ENCODE data around the gene SACS. TPM values are rescaled to one million over a fixed set of nuclear protein-coding genes. Genes with fewer than 3 reads are reported as not detected.

SACS gene
- total RNA-seq, 1 experiment from 2014 or later = 53.0 TPM

DNA sequence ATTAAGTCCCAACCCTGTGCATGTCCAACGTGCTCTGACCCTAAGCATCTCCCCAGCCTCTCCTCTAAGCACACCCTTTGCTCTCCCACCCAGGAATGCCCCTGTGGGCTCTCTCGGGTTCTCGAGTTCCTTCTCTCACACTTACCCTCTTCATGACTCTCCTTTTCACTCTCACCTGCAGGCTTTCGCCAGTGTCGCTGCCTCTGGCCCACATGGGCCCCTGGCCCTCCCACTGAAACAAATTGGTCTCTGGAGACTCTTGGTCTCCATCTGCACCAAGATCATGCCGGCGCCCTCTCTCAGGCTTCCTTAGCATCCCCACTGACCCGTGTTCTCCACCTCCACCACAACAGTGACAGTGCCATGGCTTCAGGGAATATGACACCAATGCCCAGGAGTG lies 19.6 kb upstream of the SACS start:
- no peak overlapping the region for H3K14ac ChIP-seq (ENCODE audit: insufficient read depth, low read length)
- H2AK5ac ChIP-seq (ENCODE audit: insufficient read length, low read length) = no peak overlapping the region
- H2BK120ac ChIP-seq (ENCODE audit: low read depth, low read length, poor library complexity, severe bottlenecking) = no peak overlapping the region
- TF ChIP-seq, protein P1, sequence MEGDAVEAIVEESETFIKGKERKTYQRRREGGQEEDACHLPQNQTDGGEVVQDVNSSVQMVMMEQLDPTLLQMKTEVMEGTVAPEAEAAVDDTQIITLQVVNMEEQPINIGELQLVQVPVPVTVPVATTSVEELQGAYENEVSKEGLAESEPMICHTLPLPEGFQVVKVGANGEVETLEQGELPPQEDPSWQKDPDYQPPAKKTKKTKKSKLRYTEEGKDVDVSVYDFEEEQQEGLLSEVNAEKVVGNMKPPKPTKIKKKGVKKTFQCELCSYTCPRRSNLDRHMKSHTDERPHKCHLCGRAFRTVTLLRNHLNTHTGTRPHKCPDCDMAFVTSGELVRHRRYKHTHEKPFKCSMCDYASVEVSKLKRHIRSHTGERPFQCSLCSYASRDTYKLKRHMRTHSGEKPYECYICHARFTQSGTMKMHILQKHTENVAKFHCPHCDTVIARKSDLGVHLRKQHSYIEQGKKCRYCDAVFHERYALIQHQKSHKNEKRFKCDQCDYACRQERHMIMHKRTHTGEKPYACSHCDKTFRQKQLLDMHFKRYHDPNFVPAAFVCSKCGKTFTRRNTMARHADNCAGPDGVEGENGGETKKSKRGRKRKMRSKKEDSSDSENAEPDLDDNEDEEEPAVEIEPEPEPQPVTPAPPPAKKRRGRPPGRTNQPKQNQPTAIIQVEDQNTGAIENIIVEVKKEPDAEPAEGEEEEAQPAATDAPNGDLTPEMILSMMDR (conservative IDR thresholded peaks at IDR 0.05) = no peak
- H2AFZ ChIP-seq (ENCODE audit: low read length) = no peak overlapping the region
- peaks cover 2 to 4% of the 10 kb centered on the region in 2 experiments; a peak in 3 of 5 replicates for H3K9me3 Mint-ChIP-seq
- no peak overlapping the region; a peak in 1 of 7 replicates for H3K27ac Mint-ChIP-seq
- no peak overlapping the region for H4K8ac ChIP-seq (replicated peaks; ENCODE audit: insufficient read length, low read depth, low read length)
- H3K23ac ChIP-seq (ENCODE audit: insufficient read length, low read depth, low read length) = no peak overlapping the region
- no peak overlapping the region for H4K91ac ChIP-seq (ENCODE audit: insufficient read length, low read depth, low read length)
- H2BK15ac ChIP-seq (ENCODE audit: low read depth, low read length) = no peak overlapping the region
- H3K4me1 ChIP-seq (ENCODE audit: insufficient read depth, low read length) = peaks cover 6% of the 10 kb centered on the region; the same call in 1 of the 2 replicates
- no peaks in the 10 kb centered on the region for H3K27me3 ChIP-seq (ENCODE audit: insufficient read depth, low read length)
- H3K27me3 Mint-ChIP-seq (ENCODE audit: low read depth) = peaks cover 1% of the 10 kb centered on the region; the same call in 1 of the 2 replicates
- no peaks in the 10 kb centered on the region for H3K79me2 ChIP-seq (ENCODE audit: insufficient read depth, low read length)
- no peak overlapping the region for H3K4me2 ChIP-seq (ENCODE audit: insufficient read depth, insufficient read length, low read length)
- H3K9ac ChIP-seq (ENCODE audit: extremely low read depth, insufficient read length, low read length) = no peak overlapping the region
- H3K4me3 Mint-ChIP-seq = no peak overlapping the region
- peaks cover 32 to 35% of the 10 kb centered on the region in 2 experiments for H3K4me1 Mint-ChIP-seq
- H3K18ac ChIP-seq (ENCODE audit: insufficient read length, low read depth, low read length) = no peak overlapping the region
- no peak overlapping the region for H3K56ac ChIP-seq (ENCODE audit: insufficient read length, low read depth, low read length)
- H2BK5ac ChIP-seq (ENCODE audit: insufficient read length, low read length) = no peak overlapping the region
- no peaks in the 10 kb centered on the region for H3K79me1 ChIP-seq (ENCODE audit: insufficient read depth, low read depth, low read length, poor library complexity, severe bottlenecking)
- no peak overlapping the region for H2BK12ac ChIP-seq (ENCODE audit: insufficient read length, low read depth, low read length)
- H3K23me2 ChIP-seq (ENCODE audit: insufficient read length, low read depth, low read length, poor library complexity, severe bottlenecking) = peaks cover 3% of the 10 kb centered on the region
- no peak overlapping the region for H3K4ac ChIP-seq (ENCODE audit: low read depth, low read length)
- H3T11ph ChIP-seq (ENCODE audit: low read length) = no peak overlapping the region
- H4K20me1 ChIP-seq (ENCODE audit: control insufficient read depth, insufficient read depth, insufficient read length) = no peaks in the 10 kb centered on the region
- no peaks in the 10 kb centered on the region; a peak in 1 of 7 replicates for H3K36me3 Mint-ChIP-seq (ENCODE audit: insufficient read depth in 1 of 3, low read depth in 3 of 3)
- WGBS (ENCODE audit: extremely low coverage, insufficient read length, low lambda C conversion rate) = no CpG with 5 or more reads among the region's 8 CpGs
- no peak overlapping the region for H4K5ac ChIP-seq (ENCODE audit: insufficient read length, low read depth, low read length)
- H2BK20ac ChIP-seq (ENCODE audit: low read depth, low read length, poor library complexity, severe bottlenecking) = no peak overlapping the region
- H3K27ac ChIP-seq (ENCODE audit: insufficient read length, low read depth, low read length) = no peak overlapping the region
- DNase-seq = no peak
- H3K9me3 ChIP-seq (ENCODE audit: control insufficient read depth, low read depth, low read length) = no peaks in the 10 kb centered on the region
